Central memory CD4-positive, alpha-beta T cell (primary cell): ENCODE data around the gene POU3F3.

Experiments
- DNase-seq: peaks from one replicate; pipeline ENCODE4 v3.0.0; 2022

The POU3F3 gene

DNA sequence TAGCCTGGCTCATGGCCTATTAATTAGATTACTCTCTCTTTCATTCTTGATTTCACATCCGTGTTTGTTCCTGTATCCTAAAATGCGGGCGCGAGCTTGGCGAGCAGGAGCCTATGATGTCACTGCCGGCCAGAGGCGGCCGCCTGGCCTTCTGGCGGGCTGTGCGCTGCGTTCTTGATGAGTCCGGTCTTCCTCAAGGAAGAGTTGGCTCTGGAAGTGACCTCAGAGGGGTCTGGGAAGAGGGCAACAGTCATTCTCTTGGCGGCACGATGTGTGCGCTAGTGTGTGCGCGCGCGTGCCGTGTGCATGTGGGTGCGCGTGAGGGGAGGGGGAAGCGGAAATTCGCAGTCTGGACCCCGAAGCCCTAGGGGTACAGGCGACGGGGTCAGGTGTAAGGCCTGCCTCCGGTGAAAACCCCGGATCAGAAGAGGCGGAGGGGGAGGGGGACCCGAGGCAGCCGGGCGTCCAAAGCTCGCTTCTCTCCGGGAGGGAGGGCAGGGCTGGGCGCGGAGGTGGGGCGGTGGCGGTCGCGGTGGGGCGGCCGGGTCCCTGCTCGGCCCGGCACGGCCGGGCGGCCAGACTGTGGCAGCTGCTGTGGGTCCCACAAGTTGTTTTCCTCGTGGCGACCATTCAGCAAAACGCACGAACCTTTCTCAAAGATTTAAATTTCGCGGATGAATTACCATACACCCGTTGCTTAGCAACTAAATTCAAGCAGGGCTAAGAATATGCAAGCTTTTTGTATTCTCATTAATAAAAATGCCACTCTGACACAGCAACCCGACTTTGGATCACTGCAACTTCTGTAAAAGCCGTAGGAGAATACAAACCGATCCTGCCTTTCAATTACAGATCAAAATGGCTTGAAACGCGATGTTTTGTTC, 8.4 kb downstream of the POU3F3 start:
- no peak for DNase-seq

DNA sequence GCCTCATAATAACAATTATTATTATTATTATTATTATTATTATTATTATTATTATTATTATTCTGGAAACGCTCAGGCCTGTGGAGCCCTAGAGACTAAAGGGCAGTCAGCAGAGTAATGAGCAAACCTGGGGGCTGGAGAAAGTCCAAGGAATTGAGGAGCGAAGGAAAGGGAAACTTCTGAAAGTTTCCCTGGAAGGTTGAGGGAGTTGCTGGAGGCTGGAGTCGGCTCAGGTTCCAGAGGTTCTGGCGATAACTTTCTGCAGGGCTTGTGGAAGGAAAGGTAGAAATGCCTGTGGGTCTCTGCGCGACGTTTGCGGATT, 9.2 kb downstream of the POU3F3 start:
- DNase-seq, result no peak

DNA sequence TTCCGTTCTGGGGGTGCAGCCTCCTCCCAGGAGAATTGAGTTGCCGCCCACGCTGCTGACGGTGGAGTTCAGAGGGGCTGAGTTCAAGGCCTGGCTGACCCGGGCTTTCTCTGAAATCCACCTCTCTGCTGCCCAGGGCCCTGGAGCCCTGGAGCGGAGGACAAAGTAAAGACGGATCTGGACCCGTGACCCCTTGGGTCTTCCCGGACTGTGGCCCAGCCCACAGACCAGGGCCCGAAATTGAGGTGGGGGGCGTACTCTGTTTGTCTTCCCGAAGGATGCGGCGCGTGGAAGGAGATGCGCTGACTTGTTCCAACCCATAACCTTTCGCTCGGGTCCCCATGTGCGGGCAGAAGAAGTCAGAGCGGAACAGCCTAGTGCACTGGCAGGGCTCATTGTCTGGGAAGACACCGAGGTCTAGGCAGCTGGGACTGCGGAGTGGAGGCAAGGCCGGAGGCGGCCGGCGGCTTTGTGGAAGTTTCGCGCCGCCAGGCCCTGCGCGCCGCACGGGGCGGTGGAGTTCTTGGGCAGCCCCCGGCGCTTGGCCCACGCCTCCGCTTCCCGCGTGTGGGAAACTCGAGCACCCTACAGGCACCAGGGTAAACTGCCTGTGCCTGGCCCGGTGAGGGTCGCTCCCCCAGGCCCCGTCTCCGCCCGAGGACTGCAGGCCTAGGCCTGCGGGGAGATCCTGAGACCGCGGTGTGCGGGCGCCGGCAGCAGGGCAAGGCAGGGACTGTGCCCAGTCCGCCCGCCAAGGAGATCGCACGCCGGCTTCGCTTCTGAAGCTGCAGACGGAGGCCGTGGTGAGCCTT, 9.8 kb downstream of the POU3F3 start:
- no peak for DNase-seq

DNA sequence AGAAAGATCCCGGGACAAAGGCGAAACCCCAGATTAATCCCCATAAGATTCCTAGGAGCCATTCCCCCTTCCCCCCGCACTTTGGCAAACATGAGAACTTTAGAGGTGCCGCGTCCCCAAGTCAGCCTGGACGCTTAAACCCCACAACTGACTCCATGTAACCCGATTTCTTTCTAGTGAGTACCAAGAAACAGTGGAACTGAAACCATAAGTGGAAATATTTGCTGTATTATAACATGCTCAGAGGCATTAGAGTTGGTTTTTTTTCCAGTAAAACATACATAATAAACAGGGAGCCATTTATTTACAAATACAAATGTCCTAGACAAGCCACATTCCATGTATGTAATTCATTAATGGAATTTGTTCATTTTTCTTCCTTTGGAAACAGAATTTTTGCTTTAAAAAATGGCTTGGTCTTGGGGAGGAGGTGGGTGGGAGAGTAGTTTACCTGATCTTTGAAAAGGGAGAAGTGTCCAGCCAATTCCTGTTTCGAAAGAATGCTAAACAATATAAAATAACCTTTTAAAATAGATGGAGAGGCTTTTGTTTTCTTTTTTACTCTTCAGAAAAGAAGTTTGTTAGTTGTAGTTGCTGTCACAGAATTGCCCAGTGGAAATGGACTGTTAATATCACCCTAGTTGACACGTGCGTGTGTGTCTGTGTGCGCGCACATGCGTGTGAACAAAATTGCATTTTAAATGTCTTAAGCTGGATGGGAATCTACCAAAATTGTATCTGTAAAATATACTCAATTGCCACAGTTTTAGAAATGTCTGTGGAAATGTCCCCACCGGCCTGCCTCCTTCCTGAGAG, 10.6 kb downstream of the POU3F3 start:
- no peak for DNase-seq

DNA sequence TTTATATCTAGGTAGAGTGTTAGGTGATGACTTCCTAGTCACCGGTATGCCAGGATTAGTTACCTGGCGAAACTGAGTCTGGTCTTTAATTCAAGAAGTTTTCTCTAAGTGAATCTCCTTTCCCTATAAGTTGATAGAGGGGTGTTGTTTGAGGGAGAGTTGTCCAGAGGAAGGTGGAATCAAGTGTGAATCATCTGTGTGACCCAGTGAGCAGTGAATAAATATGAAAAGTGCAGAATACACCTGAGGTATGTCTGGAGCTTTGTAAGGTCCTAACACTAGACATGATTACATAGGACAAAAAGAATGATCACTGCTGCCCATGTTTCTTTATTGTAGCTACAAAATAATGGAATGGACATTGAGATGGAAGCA, 11.2 kb downstream of the POU3F3 start:
- no peak for DNase-seq

DNA sequence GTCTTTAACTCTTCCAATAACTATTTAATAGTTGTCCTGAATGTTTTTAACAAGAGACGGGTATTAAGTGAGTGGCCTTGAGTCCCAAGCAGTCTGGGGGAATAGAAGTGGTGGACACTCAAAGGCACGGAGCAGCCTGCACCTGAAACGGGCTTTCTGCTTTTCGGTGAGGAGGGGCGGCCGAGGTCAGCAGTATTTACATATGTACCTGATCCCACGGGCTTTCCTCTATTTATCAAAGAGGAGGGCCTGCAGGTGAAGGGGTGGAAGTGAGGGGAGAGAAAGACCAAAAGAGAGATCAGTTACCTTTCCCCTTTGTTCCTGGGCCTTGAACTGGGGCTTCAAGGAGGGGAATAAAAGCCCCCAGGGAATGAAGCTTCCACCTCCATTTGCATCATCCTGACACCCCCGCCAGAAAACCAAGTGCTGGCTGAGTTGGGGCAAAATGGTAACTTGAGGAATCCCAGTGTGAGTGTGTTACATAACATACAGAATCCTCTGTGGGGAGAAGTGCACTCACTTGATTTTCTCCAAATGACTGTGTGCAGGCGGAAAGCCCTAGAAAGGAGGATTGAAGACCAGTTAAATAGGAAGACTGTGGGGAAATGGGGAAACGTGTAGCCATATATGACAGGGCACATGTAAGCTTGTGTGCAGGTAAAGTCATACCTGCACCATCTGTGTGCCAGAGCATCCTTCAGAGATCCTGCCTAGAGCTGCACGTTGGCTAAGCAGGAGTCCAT, 12.4 kb downstream of the POU3F3 start:
- no peak for DNase-seq

DNA sequence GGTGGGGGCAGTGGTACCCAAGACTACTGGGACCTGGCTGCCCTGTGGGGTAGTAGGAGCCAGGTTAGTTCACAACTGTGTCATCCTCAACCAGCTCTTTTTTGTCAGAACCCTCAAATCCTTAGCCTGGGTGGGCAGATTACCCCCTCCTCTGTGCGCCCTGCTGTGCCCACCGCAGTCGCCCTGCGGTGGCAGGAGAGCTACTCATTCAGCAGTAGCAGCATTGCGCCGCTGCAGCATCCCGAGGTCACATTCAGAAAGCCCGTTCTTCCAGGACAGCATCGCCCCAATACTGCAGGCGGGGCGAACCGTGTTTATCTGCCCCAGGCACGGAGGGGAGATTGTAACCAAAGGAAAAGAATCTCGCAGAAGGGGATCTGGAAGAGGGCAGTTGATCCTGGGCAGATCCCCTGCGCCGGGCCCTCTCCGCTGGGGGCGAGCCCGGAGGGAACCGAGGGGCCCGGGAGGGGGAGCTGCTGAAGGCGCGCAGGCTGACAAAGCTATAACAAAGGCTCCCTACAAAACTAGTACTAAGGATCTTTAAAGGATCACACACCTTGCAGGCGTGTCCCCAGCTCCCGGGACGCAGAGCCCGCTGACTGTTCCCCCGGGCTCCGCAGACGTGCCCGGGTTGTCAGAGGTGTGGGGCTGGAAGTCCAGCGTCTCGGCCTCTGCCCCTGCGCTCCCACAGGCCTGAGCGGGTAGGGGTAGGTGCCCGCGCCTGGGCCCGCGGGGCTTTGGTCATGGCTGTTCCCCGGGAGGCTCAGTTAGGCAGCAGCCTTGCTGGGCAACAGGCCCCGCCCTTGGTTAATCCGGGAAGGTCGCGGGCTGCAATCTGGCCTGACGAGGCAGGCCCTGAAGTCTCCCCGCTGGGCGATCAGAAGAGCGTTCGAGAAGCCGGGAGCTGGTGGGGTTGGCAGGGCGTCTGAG, 13.2 kb downstream of the POU3F3 start:
- no peak for DNase-seq

DNA sequence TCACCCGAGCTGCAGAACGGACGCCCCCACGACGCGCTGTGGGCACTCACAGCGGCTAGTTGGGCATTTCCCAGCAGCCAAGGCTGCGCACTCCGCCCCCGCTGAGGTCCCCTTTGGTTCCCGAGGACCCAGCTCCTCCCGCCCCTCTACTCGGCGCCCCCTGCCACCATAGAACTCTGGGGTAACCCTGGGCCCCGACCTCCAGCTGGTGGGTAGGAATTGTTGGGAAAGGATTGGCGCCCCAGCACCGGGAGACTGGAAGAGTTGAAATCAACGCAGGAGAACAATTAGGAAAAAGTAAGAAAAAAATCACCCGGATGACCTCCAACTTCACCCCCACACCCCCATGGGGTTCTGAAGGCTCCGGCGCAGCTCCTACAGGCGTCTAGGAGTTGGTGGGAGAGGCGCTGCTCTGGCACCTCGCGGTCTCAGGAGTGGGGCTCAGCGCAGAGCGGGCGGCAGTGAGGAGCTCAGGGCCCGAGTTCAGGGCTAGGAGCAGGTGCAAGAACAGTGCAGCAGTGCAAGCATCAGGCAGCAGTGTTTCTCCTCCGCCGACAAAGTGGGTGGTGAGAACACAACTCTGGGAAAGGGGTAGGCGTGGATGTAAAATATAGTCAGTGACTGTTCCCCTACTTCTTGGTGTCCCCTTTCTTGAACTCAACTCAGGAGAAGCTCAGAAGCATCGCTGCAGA, 14.0 kb downstream of the POU3F3 start:
- DNase-seq, result no peak

DNA sequence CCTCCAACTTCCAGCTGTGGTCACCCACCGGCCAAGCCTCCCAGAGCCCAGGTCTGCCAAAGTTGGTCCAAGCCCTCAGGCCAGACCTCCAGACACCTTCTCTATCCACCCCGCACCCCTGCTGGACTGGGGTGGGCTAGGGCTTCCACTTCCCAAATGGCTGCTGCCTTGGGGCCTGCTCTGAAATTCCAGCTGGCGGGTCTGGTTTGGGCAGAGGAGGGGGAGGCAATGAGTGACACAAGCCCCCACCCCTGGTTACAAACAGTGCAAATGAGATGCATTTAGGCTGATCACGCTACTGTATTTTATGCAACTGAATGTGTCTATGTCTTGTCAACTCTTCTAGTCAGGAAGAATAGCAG, 14.6 kb downstream of the POU3F3 start:
- DNase-seq, result no peak

DNA sequence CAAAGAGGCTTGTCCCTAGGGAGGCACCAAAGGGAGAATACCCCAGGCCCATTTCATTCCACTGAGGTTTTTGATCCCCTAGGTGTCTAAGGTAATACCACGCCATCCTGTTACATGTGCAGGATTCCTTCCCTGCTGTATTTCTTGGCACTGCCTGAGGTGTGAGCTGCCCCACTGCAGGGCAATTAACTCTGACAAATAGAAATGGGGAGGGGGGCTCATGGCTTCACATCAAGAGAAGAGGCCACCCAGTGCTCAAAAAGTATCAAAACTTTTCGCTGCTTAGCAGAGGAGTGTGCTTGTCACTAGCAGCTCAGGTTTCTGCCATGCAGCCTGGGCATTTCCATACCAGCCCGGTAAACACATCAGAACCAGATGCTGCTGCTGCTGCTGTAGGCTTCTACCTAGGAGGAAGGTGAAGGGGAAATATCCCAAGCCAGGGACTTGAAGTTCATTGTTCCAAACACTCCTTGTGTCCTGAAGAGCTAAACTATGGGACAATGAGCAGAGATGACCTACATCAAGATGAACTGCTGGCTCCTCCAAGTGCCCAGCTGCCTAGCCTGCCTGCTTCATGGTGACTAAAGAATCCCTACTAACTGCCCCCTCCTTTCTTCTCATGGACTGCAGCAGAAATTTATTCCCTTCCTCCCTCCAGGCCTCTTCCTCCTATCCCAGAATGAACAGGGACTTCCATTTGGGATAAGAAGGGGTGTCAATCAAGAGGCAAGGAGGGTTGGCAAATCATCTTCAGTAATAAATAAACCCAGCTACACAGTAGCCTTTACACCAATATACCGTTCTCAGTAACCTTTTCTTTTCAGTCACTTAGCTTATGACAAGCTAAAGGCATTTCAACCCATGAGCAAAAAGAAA, 16.4 kb downstream of the POU3F3 start:
- DNase-seq, result no peak

DNA sequence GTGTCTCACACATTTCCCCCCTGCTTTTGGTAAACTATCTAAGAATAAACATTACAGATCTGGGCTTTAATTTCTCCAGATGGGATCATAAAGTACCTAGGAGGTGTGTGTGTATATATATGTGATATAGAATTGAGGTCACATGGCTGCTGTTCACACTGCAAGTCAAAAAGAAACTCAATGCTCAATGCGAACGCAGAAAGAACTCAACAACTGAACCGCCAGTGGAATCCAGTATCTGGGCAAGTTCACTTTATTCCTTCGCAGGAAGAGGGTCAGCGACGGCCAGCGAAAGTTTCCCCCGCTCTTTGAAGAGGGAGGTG, 17.7 kb downstream of the POU3F3 start:
- DNase-seq, result no peak

DNA sequence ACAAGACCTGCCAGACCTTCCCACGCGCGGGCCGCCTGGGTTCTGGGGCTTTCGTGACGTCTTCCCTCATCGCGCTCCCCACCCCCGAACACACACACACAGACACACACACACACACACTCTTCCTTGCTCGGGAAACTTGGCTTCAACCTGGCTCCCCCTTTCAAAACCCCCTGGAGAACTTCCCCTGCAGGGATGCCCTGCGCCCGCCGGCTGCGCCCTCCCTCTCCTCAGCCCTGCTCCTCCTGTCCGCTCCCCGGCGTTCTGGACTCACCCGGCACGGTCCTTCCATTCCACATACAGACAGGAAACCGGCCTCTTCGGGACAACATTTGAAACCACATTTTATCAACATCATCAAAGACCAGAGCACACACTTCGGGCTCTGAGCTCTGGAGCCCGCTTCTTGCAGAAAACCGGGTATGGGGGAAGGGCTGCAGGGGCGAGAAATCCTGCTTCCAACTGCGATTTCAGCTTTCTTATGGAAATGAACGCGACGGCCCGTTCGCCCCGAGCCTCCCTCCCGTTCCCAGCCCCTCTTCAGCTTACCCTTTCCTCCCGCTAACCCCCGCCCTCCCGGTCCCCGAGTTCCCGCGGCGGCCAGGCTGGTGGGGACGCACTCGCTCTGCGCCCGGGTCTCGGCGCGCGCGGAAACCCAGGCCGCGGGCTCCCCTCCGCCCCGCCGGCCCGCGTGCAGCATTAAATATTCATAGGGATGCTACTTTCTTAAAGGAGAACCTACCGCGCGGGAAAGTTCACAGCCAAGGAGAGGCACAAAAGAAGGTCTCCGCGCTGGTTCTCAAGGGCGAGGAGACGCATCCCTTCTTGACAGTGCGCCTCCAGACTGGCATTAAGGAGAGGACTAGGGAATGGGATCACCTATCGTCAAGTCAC, 18.3 kb downstream of the POU3F3 start:
- no peak for DNase-seq

DNA sequence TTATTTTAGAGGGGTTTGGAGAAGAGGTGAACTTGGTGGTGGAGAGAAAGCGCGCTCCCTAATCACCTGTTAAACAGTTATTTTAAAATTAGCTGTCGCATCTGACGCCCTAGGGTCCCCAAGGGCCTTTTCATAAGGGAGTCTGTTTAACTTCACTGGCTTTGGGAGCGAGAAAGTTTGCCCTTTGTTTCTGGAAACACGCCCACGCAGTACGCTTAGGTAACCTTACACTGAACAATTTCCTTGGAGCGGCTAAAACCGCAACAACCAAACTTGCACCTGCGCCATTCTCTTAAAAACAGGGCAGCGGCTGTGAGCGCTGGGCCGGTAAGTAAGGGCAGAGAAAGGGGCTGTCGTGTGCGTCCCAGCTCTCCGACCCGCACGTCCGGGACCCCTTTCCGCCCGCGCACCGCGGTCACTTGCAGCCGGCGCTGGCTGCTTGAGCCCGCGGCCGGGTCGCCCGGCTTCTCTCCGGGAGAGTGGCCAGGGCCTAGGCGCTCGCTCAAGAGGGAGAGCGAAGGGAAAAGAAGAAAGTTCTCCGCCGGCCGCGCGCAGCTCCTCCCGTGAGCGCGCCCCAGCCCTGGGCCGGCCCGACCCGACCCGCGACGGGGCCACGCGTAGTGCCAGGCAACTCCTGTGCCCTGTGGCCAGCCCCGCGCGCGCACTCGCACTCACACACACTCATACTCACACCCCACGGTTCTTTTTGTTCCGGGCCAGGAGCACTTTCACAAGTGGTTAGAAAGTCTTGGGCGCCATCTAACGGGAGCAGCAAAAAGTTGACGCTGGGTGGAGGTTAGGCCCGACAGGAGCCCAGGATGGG, 19.2 kb downstream of the POU3F3 start:
- DNase-seq, result no peak

DNA sequence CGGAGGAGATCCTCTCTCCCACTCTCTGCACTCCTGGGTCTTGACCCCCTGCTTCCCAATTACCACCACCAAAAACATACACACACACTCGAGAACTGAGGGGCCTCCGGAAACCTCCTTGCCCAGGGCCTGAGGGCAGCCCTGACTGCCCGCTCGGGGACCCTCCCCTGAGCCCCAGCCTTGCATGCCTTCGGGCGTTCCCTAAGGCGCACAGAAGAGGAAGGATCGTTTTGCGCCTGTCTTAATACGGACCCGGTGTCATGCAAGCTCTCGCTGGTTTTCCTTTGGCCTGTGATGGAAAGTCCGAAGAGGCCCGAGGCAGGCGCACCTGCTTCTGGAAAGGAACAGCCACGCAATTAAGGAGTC, 19.8 kb downstream of the POU3F3 start:
- no peak for DNase-seq

DNA sequence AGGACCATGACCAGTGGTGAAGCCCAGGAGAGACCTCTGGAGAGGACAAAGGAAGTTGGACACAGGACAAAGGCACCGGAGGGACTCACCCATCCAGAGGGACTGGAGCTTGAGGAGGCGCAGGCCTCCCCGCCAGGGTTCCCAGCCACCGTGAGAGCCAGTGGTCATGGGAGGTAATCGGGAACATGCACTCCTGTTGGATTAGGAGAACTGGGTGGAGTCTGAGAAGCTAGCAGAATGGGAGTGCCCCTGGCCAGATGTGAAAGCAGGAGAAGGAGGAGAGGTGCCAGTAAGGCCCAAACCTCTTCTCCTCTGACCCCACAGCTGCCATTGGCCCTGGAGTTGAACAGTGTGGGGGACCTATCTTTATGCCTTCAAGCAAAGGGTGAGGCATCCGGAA, 20.3 kb downstream of the POU3F3 start:
- no peak for DNase-seq

DNA sequence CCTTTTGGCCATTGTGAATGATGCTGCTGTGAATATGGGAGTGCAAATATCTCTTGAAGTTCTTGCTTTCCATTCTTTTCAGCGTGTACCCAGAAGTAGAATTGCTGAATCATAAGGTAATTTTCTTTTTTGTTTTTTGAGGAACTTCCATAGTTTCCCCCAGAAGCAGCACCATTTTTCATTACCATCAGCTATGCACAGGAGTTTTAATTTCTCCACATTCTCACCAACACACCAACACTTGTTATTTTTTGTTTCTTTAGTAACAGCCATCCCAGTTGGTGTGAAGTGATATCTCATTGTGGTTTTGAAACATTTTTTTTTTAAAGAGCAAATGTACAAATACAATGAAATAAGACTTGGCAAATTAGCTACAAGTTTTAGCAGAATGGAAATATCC, 21.3 kb downstream of the POU3F3 start:
- DNase-seq, result no peak

DNA sequence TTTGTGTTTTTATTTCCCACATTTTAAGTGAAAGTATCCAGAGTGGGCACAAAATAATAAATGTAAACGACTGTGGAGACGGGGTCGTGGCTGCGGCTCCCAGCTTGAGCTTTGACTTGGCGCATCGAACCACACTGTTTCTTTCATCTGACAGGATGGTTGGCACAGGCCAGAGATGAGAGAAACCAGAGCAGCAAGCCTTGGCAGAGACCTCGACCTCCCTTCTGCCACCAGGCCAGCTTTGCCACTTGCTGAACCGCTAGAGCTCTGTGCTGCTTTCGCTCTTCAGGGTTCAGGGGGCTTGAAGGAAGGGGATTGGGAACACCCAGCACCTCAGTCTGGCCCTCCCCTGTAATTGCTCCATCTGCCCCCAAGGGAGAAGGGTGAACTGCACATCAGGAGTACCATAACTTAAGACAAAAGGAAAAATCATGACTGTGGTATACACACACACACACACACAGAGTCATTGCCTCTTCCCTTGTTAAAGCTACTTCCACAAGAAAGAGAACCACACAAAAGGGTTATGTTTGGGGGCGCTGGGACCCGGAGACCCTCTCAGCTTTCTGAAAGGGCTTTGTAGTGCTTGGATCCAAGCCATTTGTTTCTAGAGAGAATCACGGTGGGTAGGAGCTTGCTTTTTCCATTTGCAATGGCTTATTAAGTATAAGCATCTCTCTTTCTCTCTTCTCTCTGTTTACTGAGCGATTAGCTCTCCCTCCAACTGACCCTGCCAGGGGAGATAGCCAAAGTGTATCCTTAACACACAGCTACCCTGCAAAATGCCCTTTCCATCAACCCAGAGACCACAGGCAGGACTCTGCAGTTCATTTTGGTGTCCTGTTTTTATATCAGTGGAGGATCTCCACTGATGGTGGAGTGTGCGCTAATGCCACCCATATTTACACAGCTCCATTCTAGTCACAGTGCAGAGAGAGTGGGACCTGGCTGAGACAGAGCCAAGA, 23.0 kb downstream of the POU3F3 start:
- no peak for DNase-seq
